Keratinocyte (primary cell): ENCODE results near the gene VAT1L. TPM values are rescaled to one million over a fixed set of nuclear protein-coding genes. Genes with fewer than 3 reads are reported as not detected.

ENCODE experiments used
- DNase-seq: peaks from one replicate; pipeline ENCODE4 v3.0.0-alpha.2; 2011; ENCODE audit warnings: low read depth, missing footprints, low spot score
- FAIRE-seq: peaks from 2 replicates; lab custom pipeline; 2011; peaks lifted over from hg19 to GRCh38; lab: Jason Lieb, UNC
- H2AFZ ChIP-seq: 2 replicates; pipeline ENCODE4 v1.6.0; 2012; ENCODE audit warnings: low read length, control low read depth, inconsistent platforms; ENCODE audit not compliant: control insufficient read depth
- H3K27ac ChIP-seq: 2 replicates; pipeline ENCODE4 v1.5.1; 2011; ENCODE audit warnings: low read length; ENCODE audit not compliant: control insufficient read depth, insufficient read depth
- H3K27me3 ChIP-seq: 3 replicates; pipeline ENCODE4 v1.6.0; 2011; ENCODE audit warnings: low read length; ENCODE audit not compliant: control insufficient read depth, insufficient read depth; ENCODE audit errors: extremely low read depth
- H3K36me3 ChIP-seq, 2 experiments: 2 replicates in 1 of 2; 3 replicates in 1 of 2; pipeline ENCODE4 v1.5.1; 2011; ENCODE audit warnings: low read length in 2 of 2, mild to moderate bottlenecking in 1 of 2; ENCODE audit not compliant: control insufficient read depth in 2 of 2, insufficient read depth in 2 of 2; ENCODE audit errors: extremely low read depth in 1 of 2
- H3K4me1 ChIP-seq: 3 replicates; pipeline ENCODE4 v1.5.1; 2011; ENCODE audit warnings: low read length; ENCODE audit not compliant: control insufficient read depth, insufficient read depth; ENCODE audit errors: extremely low read depth
- H3K4me2 ChIP-seq: 3 replicates; pipeline ENCODE4 v1.6.0; 2011; ENCODE audit warnings: low read depth, low read length; ENCODE audit not compliant: control insufficient read depth, insufficient read depth; ENCODE audit errors: extremely low read depth
- H3K4me3 ChIP-seq, 3 experiments: fragments of 200-600 bp in 1 of 3; sonication (generic) in 1 of 3; 2 replicates in 2 of 3; 3 replicates in 1 of 3; pipeline ENCODE4 v1.5.1; 2011 to 2016; ENCODE audit warnings: low read length in 3 of 3, mild to moderate bottlenecking in 3 of 3, control low read depth in 2 of 3, inconsistent platforms in 1 of 3, low read depth in 1 of 3, mixed read lengths in 1 of 3, mixed run types in 1 of 3, moderate library complexity in 1 of 3; ENCODE audit not compliant: control insufficient read depth in 2 of 3, insufficient read depth in 2 of 3; ENCODE audit errors: extremely low read depth in 1 of 3
- H3K79me2 ChIP-seq: 2 replicates; pipeline ENCODE4 v1.6.0; 2012; ENCODE audit warnings: low read length; ENCODE audit not compliant: control insufficient read depth, insufficient read depth
- H3K9ac ChIP-seq: 3 replicates; pipeline ENCODE4 v1.6.0; 2011; ENCODE audit warnings: low read length; ENCODE audit not compliant: control insufficient read depth, insufficient read depth; ENCODE audit errors: extremely low read depth
- H3K9me1 ChIP-seq: 3 replicates; pipeline ENCODE4 v1.6.0; 2011; ENCODE audit warnings: low read length; ENCODE audit not compliant: control insufficient read depth, insufficient read depth; ENCODE audit errors: extremely low read depth
- H3K9me3 ChIP-seq: 2 replicates; pipeline ENCODE4 v1.5.1; 2012; ENCODE audit warnings: low read depth, low read length; ENCODE audit not compliant: control insufficient read depth
- H4K20me1 ChIP-seq: 3 replicates; pipeline ENCODE4 v1.6.0; 2011; ENCODE audit warnings: low read length; ENCODE audit not compliant: control insufficient read depth, insufficient read depth; ENCODE audit errors: extremely low read depth
- EZH2 ChIP-seq: IDR thresholded peaks from one replicate; pipeline ENCODE4 v1.6.1; 2012; ENCODE audit warnings: inconsistent platforms, mild to moderate bottlenecking, low read length, moderate library complexity
- dilution Hi-C: fragments of 300-500 bp; cut with MboI; formaldehyde crosslinking; loops from one replicate; pipeline ENCODE4 v1.7.0; 2020; ENCODE audit warnings: low sequenced_read_pairs; ENCODE audit not compliant: extremely low pct_ligation_motif_present
- polyA plus RNA-seq, 5 experiments: library from polyadenylated mRNA; depleted of rRNA in 3 of 5; stranded (reverse) in 3 of 5; stranded (forward) in 1 of 5; unstranded in 1 of 5; fragments of >200 nt; gene quantifications; 1 replicate in 1 of 5; 2 replicates in 3 of 5; 3 replicates in 1 of 5; pipeline versions ENCODE4 v1.2.1 to v1.2.3, GENCODE V29; 2011 to 2012; ENCODE audit warnings: missing spikeins in 2 of 5, low read depth in 1 of 5, low replicate concordance in 1 of 5
- TF ChIP-seq, protein P1 (sequence below), 3 experiments: IDR thresholded peaks in 1 of 3; conservative IDR thresholded peaks in 1 of 3; optimal IDR thresholded peaks in 1 of 3; 2 replicates in 2 of 3; 3 replicates in 1 of 3; pipeline versions ENCODE3 to v1.5.1; 2011; ENCODE audit warnings: low read length in 3 of 3, mild to moderate bottlenecking in 3 of 3, moderate library complexity in 2 of 3, control low read depth in 1 of 3, inconsistent platforms in 1 of 3; ENCODE audit not compliant: insufficient read depth in 2 of 3; ENCODE audit errors: extremely low read depth in 1 of 3

VAT1L gene
- polyA plus RNA-seq, 1 donor (not counting 4 experiments of a cell fraction or from before 2014, with no cell fraction given), result not detected

DNA sequence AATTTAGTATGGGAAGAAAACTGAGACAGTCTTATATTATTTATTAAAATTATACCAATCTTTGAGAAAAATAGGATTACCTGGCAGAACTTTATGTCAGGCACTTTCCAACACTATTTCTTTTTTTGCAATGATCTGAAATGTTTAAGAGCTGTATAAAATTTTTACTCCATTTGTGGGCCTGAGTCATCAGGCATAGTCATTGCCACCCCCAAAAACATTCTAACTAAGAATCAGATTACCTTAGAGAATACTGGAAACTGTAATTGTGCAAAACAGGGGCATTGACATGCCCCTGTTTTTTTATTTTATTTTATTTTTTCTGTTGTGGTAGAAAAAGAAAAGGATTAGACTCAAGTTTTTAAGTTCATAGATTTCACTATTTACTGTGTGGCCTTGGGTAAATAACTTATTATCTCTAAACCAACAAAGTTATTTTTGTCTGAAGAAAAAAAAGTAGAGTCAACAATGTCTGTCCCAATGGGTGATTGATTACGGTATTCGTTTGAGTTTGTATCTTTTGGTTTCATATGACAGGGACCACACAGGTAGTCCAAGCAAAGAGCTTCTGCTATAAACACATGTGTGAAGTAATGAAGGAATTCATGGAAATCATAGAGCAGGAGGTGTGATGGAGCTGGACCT is 24.6 kb downstream of the VAT1L start:
- DNase-seq (no peak), FAIRE-seq (no peak)
- no peak overlapping the region for H3K27ac ChIP-seq
- no peaks in the 10 kb centered on the region for H4K20me1 ChIP-seq
- H3K9ac ChIP-seq, result no peak overlapping the region
- no peak for TF ChIP-seq EZH2
- TF ChIP-seq, protein P1, sequence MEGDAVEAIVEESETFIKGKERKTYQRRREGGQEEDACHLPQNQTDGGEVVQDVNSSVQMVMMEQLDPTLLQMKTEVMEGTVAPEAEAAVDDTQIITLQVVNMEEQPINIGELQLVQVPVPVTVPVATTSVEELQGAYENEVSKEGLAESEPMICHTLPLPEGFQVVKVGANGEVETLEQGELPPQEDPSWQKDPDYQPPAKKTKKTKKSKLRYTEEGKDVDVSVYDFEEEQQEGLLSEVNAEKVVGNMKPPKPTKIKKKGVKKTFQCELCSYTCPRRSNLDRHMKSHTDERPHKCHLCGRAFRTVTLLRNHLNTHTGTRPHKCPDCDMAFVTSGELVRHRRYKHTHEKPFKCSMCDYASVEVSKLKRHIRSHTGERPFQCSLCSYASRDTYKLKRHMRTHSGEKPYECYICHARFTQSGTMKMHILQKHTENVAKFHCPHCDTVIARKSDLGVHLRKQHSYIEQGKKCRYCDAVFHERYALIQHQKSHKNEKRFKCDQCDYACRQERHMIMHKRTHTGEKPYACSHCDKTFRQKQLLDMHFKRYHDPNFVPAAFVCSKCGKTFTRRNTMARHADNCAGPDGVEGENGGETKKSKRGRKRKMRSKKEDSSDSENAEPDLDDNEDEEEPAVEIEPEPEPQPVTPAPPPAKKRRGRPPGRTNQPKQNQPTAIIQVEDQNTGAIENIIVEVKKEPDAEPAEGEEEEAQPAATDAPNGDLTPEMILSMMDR (optimal IDR thresholded peaks at IDR 0.05 in 1 of 3, IDR thresholded peaks at IDR 0.05 in 1 of 3, conservative IDR thresholded peaks at IDR 0.05 in 1 of 3; ENCODE audit: extremely low read depth in 1 of 3, insufficient read depth in 2 of 3, low read length in 3 of 3), result no peak
- no peak overlapping the region for H3K4me3 ChIP-seq
- dilution Hi-C loops, result no loop called here
- no peak overlapping the region for H3K4me2 ChIP-seq
- no peak overlapping the region for H2AFZ ChIP-seq
- H3K36me3 ChIP-seq, result no peaks in the 10 kb centered on the region
- H3K79me2 ChIP-seq, result no peaks in the 10 kb centered on the region
- H3K27me3 ChIP-seq, result no peaks in the 10 kb centered on the region
- no peaks in the 10 kb centered on the region for H3K9me1 ChIP-seq
- no peaks in the 10 kb centered on the region for H3K4me1 ChIP-seq
- H3K9me3 ChIP-seq, result no peaks in the 10 kb centered on the region

DNA sequence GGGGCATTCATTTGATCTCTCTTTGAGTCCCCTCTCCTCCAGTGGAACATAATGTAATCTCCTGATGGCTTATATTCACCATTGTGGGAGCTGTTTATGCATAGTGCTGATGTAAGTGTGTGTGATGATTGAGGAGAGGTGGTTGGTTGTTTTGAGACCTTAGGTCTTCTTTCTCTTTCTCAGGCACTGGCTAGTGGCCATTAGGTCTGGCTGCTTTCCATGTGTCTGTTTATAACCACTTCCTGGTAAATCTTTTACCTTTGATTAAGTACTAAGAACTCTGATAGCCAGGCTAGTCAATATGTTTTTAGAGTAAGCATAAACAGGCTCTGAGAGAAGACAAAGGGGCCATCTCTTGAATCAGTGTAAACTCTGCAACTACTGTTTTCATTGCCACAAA is 27.9 kb downstream of the VAT1L start:
- FAIRE-seq (no peak), DNase-seq (no peak)
- Histone ChIP-seq H3K27me3 (no peaks in the 10 kb centered on the region), H3K36me3 (no peaks in the 10 kb centered on the region), H2AFZ (no peak overlapping the region), H3K9ac (no peak overlapping the region), H3K9me1 (no peaks in the 10 kb centered on the region), H3K27ac (no peak overlapping the region), H3K4me1 (no peaks in the 10 kb centered on the region), H3K4me2 (no peak overlapping the region), H3K9me3 (no peaks in the 10 kb centered on the region), H4K20me1 (no peaks in the 10 kb centered on the region), H3K4me3 (no peak overlapping the region), H3K79me2 (no peaks in the 10 kb centered on the region)
- dilution Hi-C loops, result no loop called here
- TF ChIP-seq, protein P1 (optimal IDR thresholded peaks at IDR 0.05 in 1 of 3, IDR thresholded peaks at IDR 0.05 in 1 of 3, conservative IDR thresholded peaks at IDR 0.05 in 1 of 3; ENCODE audit: extremely low read depth in 1 of 3, insufficient read depth in 2 of 3, low read length in 3 of 3), result no peak
- no peak for TF ChIP-seq EZH2
